GM10847 (cell line): ENCODE results near the gene GPR153.

ENCODE experiments used
- POLR2A ChIP-seq: IDR thresholded peaks from 2 replicates; pipeline ENCODE4 v1.6.1; 2011; ENCODE audit not compliant: insufficient read length; ENCODE audit errors: extremely low read depth

GPR153 gene

GRCh38 chr1:6211731-6212130 lies 49.2 kb downstream of the GPR153 start:
- no peak for TF ChIP-seq POLR2A

- no peak for TF ChIP-seq POLR2A
Observed at GRCh38 chr1:6210591-6211355, 50.1 kb downstream of the GPR153 start.

GRCh38 chr1:6209661-6210580 lies 51.0 kb downstream of the GPR153 start:
- no peak for TF ChIP-seq POLR2A

GRCh38 chr1:6208723-6209660 lies 51.9 kb downstream of the GPR153 start:
- no peak for TF ChIP-seq POLR2A

- no peak for TF ChIP-seq POLR2A
Observed at GRCh38 chr1:6207921-6208320, 53.0 kb downstream of the GPR153 start.

- TF ChIP-seq POLR2A = no peak
Observed at GRCh38 chr1:6207075-6207885, 53.6 kb downstream of the GPR153 start.

GRCh38 chr1:6206520-6206855 lies 54.4 kb downstream of the GPR153 start:
- TF ChIP-seq POLR2A = no peak

GRCh38 chr1:6205849-6206519 lies 54.9 kb downstream of the GPR153 start, which contains the start of gene RNF207:
Gene RNF207, plus strand, starts transcription at chr1:6206119. Its CDS starts 417 bp downstream, at chr1:6206536.
- TF ChIP-seq POLR2A = no peak

GRCh38 chr1:6202256-6202655 lies 58.6 kb downstream of the GPR153 start:
- no peak for TF ChIP-seq POLR2A

GRCh38 chr1:6200188-6200809 lies 60.6 kb downstream of the GPR153 start:
- no peak for TF ChIP-seq POLR2A

- peak; percentile 94 for TF ChIP-seq POLR2A
Observed at GRCh38 chr1:6199298-6200187, 61.4 kb downstream of the GPR153 start, which contains the start of gene RPL22. Gene RPL22, minus strand, starts transcription at chr1:6199595. Its CDS starts 22 bp downstream, at chr1:6199573.

GRCh38 chr1:6198646-6199297 lies 62.1 kb downstream of the GPR153 start:
- TF ChIP-seq POLR2A = no peak
